HepG2 (cell line): ENCODE results near the gene HNRNPUL1. TPM values are rescaled to one million over a fixed set of nuclear protein-coding genes. Genes with fewer than 3 reads are reported as not detected.

Experiments
- CENPX ChIP-seq: sonication (generic); formaldehyde crosslinking; IDR thresholded peaks from 2 replicates; pipeline ENCODE4 v1.9.0; 2021; ENCODE audit warnings: mild to moderate bottlenecking, missing genetic modification reagents, moderate library complexity
- DDIT3 ChIP-seq: sonication (generic); formaldehyde crosslinking; IDR thresholded peaks from 2 replicates; pipeline ENCODE4 v1.4.0; 2020; ENCODE audit warnings: mild to moderate bottlenecking, missing genetic modification reagents
- ETV5 ChIP-seq: IDR thresholded peaks from 2 replicates; pipeline ENCODE4 v1.6.1; 2018; ENCODE audit warnings: missing biosample characterization, missing genetic modification reagents, inconsistent platforms, borderline replicate concordance
- FOXO4 ChIP-seq: sonication (generic); formaldehyde crosslinking; conservative IDR thresholded peaks from 2 replicates; pipeline ENCODE4 v1.8.1; 2023; ENCODE audit warnings: missing genetic modification reagents
- GRHL1 ChIP-seq: sonication (generic); formaldehyde crosslinking; conservative IDR thresholded peaks from 2 replicates; pipeline ENCODE4 v1.8.0; 2022; ENCODE audit warnings: missing genetic modification reagents
- HHEX ChIP-seq: IDR thresholded peaks from 2 replicates; pipeline ENCODE4 v1.6.1; 2016; ENCODE audit warnings: control low read depth
- KLF13 ChIP-seq: sonication (generic); formaldehyde crosslinking; IDR thresholded peaks from 2 replicates; pipeline ENCODE4 v1.4.0; 2020; ENCODE audit warnings: mild to moderate bottlenecking, missing genetic modification reagents
- MAFG ChIP-seq: sonication (generic); formaldehyde crosslinking; IDR thresholded peaks from 2 replicates; pipeline ENCODE4 v1.5.1; 2020; ENCODE audit warnings: mild to moderate bottlenecking, missing genetic modification reagents
- MIXL1 ChIP-seq: IDR thresholded peaks from 2 replicates; pipeline ENCODE4 v1.6.1; 2016
- MTA1 ChIP-seq: sonication (generic); formaldehyde crosslinking; IDR thresholded peaks from 2 replicates; pipeline ENCODE4 v1.4.0; 2020; ENCODE audit warnings: missing genetic modification reagents, mild to moderate bottlenecking, borderline replicate concordance
- NFAT5 ChIP-seq: sonication (generic); formaldehyde crosslinking; IDR thresholded peaks from 2 replicates; pipeline ENCODE4 v1.4.0; 2020; ENCODE audit warnings: missing genetic modification reagents
- NFIC ChIP-seq: IDR thresholded peaks from 2 replicates; pipeline ENCODE4 v1.6.1; 2012; ENCODE audit warnings: mild to moderate bottlenecking, low read length, inconsistent platforms
- NR3C1 ChIP-seq: sonication (generic); formaldehyde crosslinking; IDR thresholded peaks from 2 replicates; pipeline ENCODE4 v1.4.0; 2020; ENCODE audit warnings: missing genetic modification reagents
- SMARCE1 ChIP-seq: fragments of 450-650 bp; IDR thresholded peaks from 2 replicates; pipeline ENCODE4 v1.6.1; 2017; ENCODE audit warnings: borderline replicate concordance
- TCF7L2 ChIP-seq: IDR thresholded peaks from 2 replicates; pipeline ENCODE4 v1.6.1; 2011; ENCODE audit warnings: mild to moderate bottlenecking, low read depth, low read length, moderate library complexity
- WIZ ChIP-seq: sonication (generic); formaldehyde crosslinking; IDR thresholded peaks from 2 replicates; pipeline ENCODE4 v1.5.1; 2020; ENCODE audit warnings: mild to moderate bottlenecking, missing genetic modification reagents
- YEATS2 ChIP-seq: sonication (generic); formaldehyde crosslinking; IDR thresholded peaks from 2 replicates; pipeline ENCODE4 v1.4.0; 2020; ENCODE audit warnings: missing genetic modification reagents, borderline replicate concordance
- ZNF224 ChIP-seq: sonication (generic); formaldehyde crosslinking; IDR thresholded peaks from 2 replicates; pipeline ENCODE4 v1.5.0; 2020; ENCODE audit warnings: mild to moderate bottlenecking, missing genetic modification reagents
- ZNF567 ChIP-seq: sonication (generic); formaldehyde crosslinking; IDR thresholded peaks from 2 replicates; pipeline ENCODE4 v1.8.1; 2023; ENCODE audit warnings: mild to moderate bottlenecking, missing genetic modification reagents, borderline replicate concordance
- ZNF577 ChIP-seq: sonication (generic); formaldehyde crosslinking; IDR thresholded peaks from 2 replicates; pipeline ENCODE4 v1.4.0; 2020; ENCODE audit warnings: mild to moderate bottlenecking, low read depth, missing genetic modification reagents, borderline replicate concordance
- ZNF768 ChIP-seq: sonication (generic); formaldehyde crosslinking; IDR thresholded peaks from 2 replicates; pipeline ENCODE4 v1.4.0; 2020; ENCODE audit warnings: missing genetic modification reagents
- ZNF775 ChIP-seq: sonication (generic); formaldehyde crosslinking; IDR thresholded peaks from 2 replicates; pipeline ENCODE4 v1.4.0; 2020; ENCODE audit warnings: missing genetic modification reagents, mild to moderate bottlenecking, moderate library complexity, borderline replicate concordance
- ZNF850 ChIP-seq: sonication (generic); formaldehyde crosslinking; conservative IDR thresholded peaks from 2 replicates; pipeline ENCODE4 v1.9.0; 2021; ENCODE audit warnings: mild to moderate bottlenecking, missing genetic modification reagents
- polyA plus RNA-seq, 8 experiments: library from polyadenylated mRNA; depleted of rRNA in 3 of 8; stranded (reverse) in 7 of 8; unstranded in 1 of 8; fragments of >200 nt; fragmentation: Illumina TruSeq in 4 of 8; extraction: Trizol in 4 of 8; gene quantifications; 2 replicates each; pipeline versions ENCODE4 v1.2.1 to v1.2.3, GENCODE V29; 2011 to 2016; ENCODE audit warnings: low read depth in 4 of 8, missing spikeins in 1 of 8, mixed read lengths in 1 of 8; ENCODE audit not compliant: insufficient read depth in 1 of 8
- total RNA-seq, 5 experiments: library from RNA; depleted of rRNA; stranded (reverse); fragments of >200 nt; fragmentation: Illumina TruSeq; extraction: Trizol; gene quantifications; 2 replicates each; pipeline ENCODE4 v1.2.3, GENCODE V29; 2016; ENCODE audit warnings: low read depth in 1 of 5

The HNRNPUL1 gene
- total and polyA plus RNA-seq, 2 of the 13 experiments (the other 11 are each of a cell fraction or from before 2014, with no cell fraction given), result 30.9 to 81.7 TPM

- TF ChIP-seq ZNF577 (CRISPR knock-in tag), result no peak
- no peak for TF ChIP-seq WIZ
- TF ChIP-seq NR3C1 (CRISPR knock-in tag), result no peak
- TF ChIP-seq FOXO4 (CRISPR knock-in tag), result 0 out of 2 replicates have a peak, but pooled peaks have one; percentile 38
- TF ChIP-seq ZNF224 (CRISPR knock-in tag), result no peak
- peak; percentile 35; the same call in 1 of the 2 replicates for TF ChIP-seq ZNF768 (CRISPR knock-in tag)
- no peak for TF ChIP-seq KLF13 (CRISPR knock-in tag)
- no peak for TF ChIP-seq ZNF567 (CRISPR knock-in tag)
- no peak for TF ChIP-seq CENPX (CRISPR knock-in tag)
- TF ChIP-seq ETV5 (CRISPR knock-in tag), result peak; percentile 86
- no peak for TF ChIP-seq ZNF850 (CRISPR knock-in tag)
- no peak for TF ChIP-seq ZNF775 (CRISPR knock-in tag)
- TF ChIP-seq MTA1 (CRISPR knock-in tag), result peak; percentile 95; the same call in 1 of the 2 replicates
- TF ChIP-seq HHEX (CRISPR knock-in tag), result no peak
- TF ChIP-seq NFAT5 (CRISPR knock-in tag), result no peak
- TF ChIP-seq YEATS2 (CRISPR knock-in tag), result no peak
- TF ChIP-seq MIXL1 (CRISPR knock-in tag), result no peak
- TF ChIP-seq NFIC, result no peak
- TF ChIP-seq TCF7L2, result no peak
- no peak for TF ChIP-seq DDIT3 (CRISPR knock-in tag)
- no peak for TF ChIP-seq SMARCE1
- TF ChIP-seq GRHL1 (CRISPR knock-in tag), result no peak
- TF ChIP-seq MAFG (CRISPR knock-in tag), result no peak
Measured at GRCh38 chr19:41226053-41226873, 37.9 kb upstream of the HNRNPUL1 start (continued).
